Gastrocnemius medialis (tissue), 4 donors: ENCODE measurements around the gene NXN.
"Not testable (repeated sequence)": the region's sequence is repeated elsewhere in the genome, so short reads cannot be mapped to it uniquely, and the experiment has no call there.

Experiments used
- CTCF ChIP-seq, 5 experiments: fragments of 450-650 bp in 3 of 5; fragments of 200-600 bp in 2 of 5; sonication (generic) in 2 of 5; IDR thresholded peaks in 4 of 5; conservative IDR thresholded peaks in 1 of 5; 1 replicate in 4 of 5; 2 replicates in 1 of 5; pipeline ENCODE4 v1.5.1; 2016 to 2019; ENCODE audit warnings: antibody characterized with exemption in 5 of 5, mild to moderate bottlenecking in 3 of 5, moderate library complexity in 3 of 5
- POLR2A ChIP-seq, 2 donors: fragments of 450-650 bp; IDR thresholded peaks; one replicate each; pipeline ENCODE4 v1.6.1; 2017; ENCODE audit warnings: antibody characterized with exemption in 2 of 2, mild to moderate bottlenecking in 2 of 2, moderate library complexity in 2 of 2

DNA sequence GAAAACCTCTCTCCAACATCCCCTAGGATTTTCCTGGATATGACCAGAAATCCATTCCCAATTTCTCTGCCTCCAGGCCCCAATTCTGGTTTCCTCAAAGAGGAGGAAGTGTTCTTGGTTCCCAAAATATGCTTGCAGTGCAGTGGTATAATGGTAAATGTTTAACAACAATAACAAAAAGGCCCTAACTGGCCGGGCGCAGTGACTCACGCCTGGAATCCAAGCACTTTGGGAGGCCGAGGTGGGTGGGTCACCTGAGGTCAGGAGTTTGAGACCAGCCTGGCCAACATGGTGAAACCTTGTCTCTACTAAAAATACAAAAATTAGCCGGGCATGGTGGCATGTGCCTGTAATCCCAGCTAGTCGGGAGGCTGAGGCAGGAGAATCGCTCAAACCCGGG is 15.7 kb upstream of the NXN start:
- not testable (repeated sequence) for TF ChIP-seq CTCF (IDR thresholded peaks at IDR 0.05 in 4 of 5, conservative IDR thresholded peaks at IDR 0.05 in 1 of 5); POLR2A (IDR thresholded peaks at IDR 0.05)
